Panc1 (cell line): ENCODE data around the gene SGCB.
"Not testable (repeated sequence)": the region's sequence is repeated elsewhere in the genome, so short reads cannot be mapped to it uniquely, and the experiment has no call there.

Source experiments
- CTCF ChIP-seq: fragments of 450-650 bp; IDR thresholded peaks from 2 replicates; pipeline ENCODE4 v1.5.1; 2017; ENCODE audit warnings: mild to moderate bottlenecking
- SIN3A ChIP-seq: IDR thresholded peaks from 2 replicates; pipeline ENCODE4 v1.6.1; 2012; ENCODE audit warnings: low read depth, mild to moderate bottlenecking, low read length, moderate library complexity, borderline replicate concordance; ENCODE audit not compliant: insufficient read depth

DNA sequence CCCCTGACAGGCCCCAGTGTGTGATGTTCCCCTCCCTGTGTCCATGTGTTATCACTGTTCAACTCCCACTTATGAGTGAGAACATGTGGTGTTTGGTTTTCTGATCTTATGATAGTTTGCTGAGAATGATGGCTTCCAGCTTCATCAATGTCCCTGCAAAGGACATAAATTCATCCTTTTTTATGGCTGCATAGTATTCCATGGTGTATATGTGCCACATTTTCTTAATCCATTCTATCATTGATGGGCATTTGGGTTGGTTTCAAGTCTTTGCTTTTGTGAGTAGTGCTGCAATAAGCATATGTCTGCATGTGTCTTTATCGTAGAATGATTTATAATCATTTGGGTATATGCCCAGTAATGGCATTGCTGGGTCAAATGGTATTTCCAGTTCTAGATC lies 48.3 kb upstream of the SGCB start:
- not testable (repeated sequence) for TF ChIP-seq CTCF, SIN3A
